CD4-positive, alpha-beta T cell treated with Interleukin-2 at 100 ng/mL for 4 hours (primary cell): ENCODE measurements around the gene COIL.
A peak's percentile ranks its signal among the peaks of the same experiment; 100 is the strongest.
"Not testable (repeated sequence)": the region's sequence is repeated elsewhere in the genome, so short reads cannot be mapped to it uniquely, and the experiment has no call there.

ENCODE experiments used
- DNase-seq: peaks from one replicate; pipeline ENCODE4 v3.0.0-alpha.2; 2020; ENCODE audit warnings: low spot score

Gene COIL

GRCh38 chr17:56960596-56961538 is at the start of gene COIL:
Gene COIL (minus strand): TSS chr17:56961050. CDS start chr17:56961019, 31 bp downstream.
- DNase-seq: peak; percentile 94

- DNase-seq: no peak
Measured at GRCh38 chr17:57010487-57010886, 49.6 kb upstream of the COIL start.

- DNase-seq: peak; percentile 49
Measured at GRCh38 chr17:57009737-57010445, 49.0 kb upstream of the COIL start.

GRCh38 chr17:57008958-57009357 is 48.1 kb upstream of the COIL start:
- DNase-seq: no peak

GRCh38 chr17:57006040-57006439 is 45.2 kb upstream of the COIL start:
- no peak for DNase-seq

GRCh38 chr17:57004944-57005579 is 44.2 kb upstream of the COIL start:
- no peak for DNase-seq

- no peak for DNase-seq
Measured at GRCh38 chr17:57002904-57003303, 42.1 kb upstream of the COIL start.

GRCh38 chr17:57001541-57001940 is 40.7 kb upstream of the COIL start:
- DNase-seq: no peak

- no peak for DNase-seq
Measured at GRCh38 chr17:56997313-56997712, 36.5 kb upstream of the COIL start.

GRCh38 chr17:56995766-56996165 is 34.9 kb upstream of the COIL start:
- DNase-seq: no peak

- no peak for DNase-seq
Measured at GRCh38 chr17:56994009-56994792, 33.4 kb upstream of the COIL start.

- DNase-seq: no peak
Measured at GRCh38 chr17:56992364-56992763, 31.5 kb upstream of the COIL start.

- no peak for DNase-seq
Measured at GRCh38 chr17:56988901-56989572, 28.2 kb upstream of the COIL start.

- no peak for DNase-seq
Measured at GRCh38 chr17:56987283-56987834, 26.5 kb upstream of the COIL start.

GRCh38 chr17:56985371-56986162 is 24.7 kb upstream of the COIL start:
- DNase-seq: no peak

- DNase-seq: no peak
Measured at GRCh38 chr17:56983366-56983765, 22.5 kb upstream of the COIL start.

- DNase-seq: no peak
Measured at GRCh38 chr17:56982312-56982711, 21.5 kb upstream of the COIL start.

GRCh38 chr17:56980526-56980925 is 19.7 kb upstream of the COIL start:
- DNase-seq: not testable (repeated sequence)

- DNase-seq: no peak
Measured at GRCh38 chr17:56979091-56979480, 18.2 kb upstream of the COIL start.

GRCh38 chr17:56978441-56979090 is 17.7 kb upstream of the COIL start:
- peak; percentile 2 for DNase-seq
